K562 (cell line): ENCODE measurements around the gene ERF.

Source experiments
- BHLHE40 ChIP-seq: IDR thresholded peaks from 2 replicates; pipeline ENCODE4 v1.6.1; 2011; ENCODE audit warnings: low read length, improper control_type of control experiment
- CBX2 ChIP-seq: fragments of 200-600 bp; sonication (generic); IDR thresholded peaks from one replicate; pipeline ENCODE4 v1.6.1; 2012; ENCODE audit warnings: mild to moderate bottlenecking, low read length, inconsistent platforms; ENCODE audit not compliant: insufficient read depth, poor library complexity, severe bottlenecking
- CEBPB ChIP-seq: fragments of 450-650 bp; IDR thresholded peaks from 2 replicates; pipeline ENCODE4 v1.6.1; 2016; ENCODE audit warnings: missing genetic modification characterization, missing compliant biosample characterization
- FOXK2 ChIP-seq, 2 experiments: fragments of 450-650 bp; IDR thresholded peaks in 1 of 2; conservative IDR thresholded peaks in 1 of 2; 2 replicates each; pipeline ENCODE4 v1.6.1; 2016; ENCODE audit warnings: low read depth in 2 of 2, mild to moderate bottlenecking in 1 of 2
- KLF1 ChIP-seq: fragments of 450-650 bp; IDR thresholded peaks from 2 replicates; pipeline ENCODE4 v1.6.1; 2016; ENCODE audit warnings: missing genetic modification characterization, missing compliant biosample characterization
- NBN ChIP-seq: fragments of 450-650 bp; IDR thresholded peaks from 2 replicates; pipeline ENCODE4 v1.6.1; 2016; ENCODE audit warnings: low read depth, mild to moderate bottlenecking
- PHF8 ChIP-seq: fragments of 200-600 bp; sonication (generic); IDR thresholded peaks from 2 replicates; pipeline ENCODE4 v1.6.1; 2012; ENCODE audit warnings: mixed run types, mild to moderate bottlenecking, inconsistent platforms, low read length, moderate library complexity, borderline replicate concordance
- POLR2AphosphoS2 ChIP-seq: IDR thresholded peaks from 2 replicates; pipeline ENCODE4 v1.6.1; 2012; ENCODE audit warnings: low read length, improper control_type of control experiment
- POLR2AphosphoS5 ChIP-seq: IDR thresholded peaks from 2 replicates; pipeline ENCODE4 v1.6.1; 2011; ENCODE audit warnings: mild to moderate bottlenecking, low read depth, low read length, moderate library complexity; ENCODE audit not compliant: control insufficient read depth, insufficient read depth
- U2AF1 ChIP-seq: fragments of 200-400 bp; formaldehyde crosslinking; optimal IDR thresholded peaks from 2 replicates; pipeline ENCODE3; 2017; ENCODE audit warnings: mild to moderate bottlenecking, low read depth, low read length, moderate library complexity
- ZEB2 ChIP-seq: fragments of 450-650 bp; IDR thresholded peaks from 2 replicates; pipeline ENCODE4 v1.6.1; 2016
- ZNF76 ChIP-seq: fragments of 250-450 bp; sonication (Bioruptor Pico); IDR thresholded peaks from 2 replicates; pipeline ENCODE4 v1.4.0; 2020; ENCODE audit warnings: mild to moderate bottlenecking, moderate library complexity, borderline replicate concordance
- TF ChIP-seq, protein P1 (sequence below): sonication (generic); formaldehyde crosslinking; IDR thresholded peaks from 2 replicates; pipeline ENCODE4 v1.4.0; 2020; ENCODE audit warnings: mild to moderate bottlenecking, missing genetic modification reagents
- TF ChIP-seq, protein P2 (sequence below), 3 experiments: IDR thresholded peaks in 2 of 3; conservative IDR thresholded peaks in 1 of 3; 2 replicates each; pipeline ENCODE4 v1.5.1; 2011 to 2012; ENCODE audit warnings: low read length in 3 of 3, mild to moderate bottlenecking in 3 of 3, control low read depth in 2 of 3, improper control_type of control experiment in 1 of 3, inconsistent platforms in 1 of 3, low read depth in 1 of 3, mixed read lengths in 1 of 3, moderate library complexity in 1 of 3; ENCODE audit not compliant: insufficient read depth in 2 of 3

DNA sequence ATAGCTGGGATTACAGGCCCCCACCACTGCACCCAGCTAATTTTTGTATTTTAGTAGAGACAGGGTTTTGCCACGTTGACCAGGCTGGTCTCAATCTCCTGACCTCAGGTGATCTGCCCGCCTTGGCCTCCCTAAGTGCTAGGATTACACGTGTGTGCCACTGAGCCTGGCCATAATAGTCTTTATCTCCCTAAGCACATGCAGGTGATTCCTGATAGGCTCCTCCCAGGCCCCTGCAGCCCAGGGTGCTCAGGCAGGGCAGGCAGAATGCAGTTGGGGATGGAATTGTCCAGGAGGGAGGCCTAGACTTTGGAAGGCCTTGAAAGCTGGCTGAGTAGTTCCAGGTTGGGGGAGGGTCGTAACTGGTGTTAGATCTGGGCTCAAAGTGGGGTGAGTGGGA is 26.3 kb downstream of the ERF start:
- TF ChIP-seq CBX2 (no peak), BHLHE40 (peak; percentile 59; the same call in 1 of the 2 replicates), POLR2AphosphoS5 (no peak), POLR2AphosphoS2 (no peak), NBN (no peak), ZNF76 (CRISPR knock-in tag) (no peak), CEBPB (tag) (no peak), PHF8 (no peak), ZEB2 (no peak), U2AF1 (no peak), KLF1 (no peak), FOXK2 (conservative IDR thresholded peaks at IDR 0.05 in 1 of 2, IDR thresholded peaks at IDR 0.05 in 1 of 2; ENCODE audit: low read depth in 2 of 2) (no peak)
- TF ChIP-seq, protein P1, sequence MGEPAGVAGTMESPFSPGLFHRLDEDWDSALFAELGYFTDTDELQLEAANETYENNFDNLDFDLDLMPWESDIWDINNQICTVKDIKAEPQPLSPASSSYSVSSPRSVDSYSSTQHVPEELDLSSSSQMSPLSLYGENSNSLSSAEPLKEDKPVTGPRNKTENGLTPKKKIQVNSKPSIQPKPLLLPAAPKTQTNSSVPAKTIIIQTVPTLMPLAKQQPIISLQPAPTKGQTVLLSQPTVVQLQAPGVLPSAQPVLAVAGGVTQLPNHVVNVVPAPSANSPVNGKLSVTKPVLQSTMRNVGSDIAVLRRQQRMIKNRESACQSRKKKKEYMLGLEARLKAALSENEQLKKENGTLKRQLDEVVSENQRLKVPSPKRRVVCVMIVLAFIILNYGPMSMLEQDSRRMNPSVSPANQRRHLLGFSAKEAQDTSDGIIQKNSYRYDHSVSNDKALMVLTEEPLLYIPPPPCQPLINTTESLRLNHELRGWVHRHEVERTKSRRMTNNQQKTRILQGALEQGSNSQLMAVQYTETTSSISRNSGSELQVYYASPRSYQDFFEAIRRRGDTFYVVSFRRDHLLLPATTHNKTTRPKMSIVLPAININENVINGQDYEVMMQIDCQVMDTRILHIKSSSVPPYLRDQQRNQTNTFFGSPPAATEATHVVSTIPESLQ: no peak
- TF ChIP-seq, protein P2, sequence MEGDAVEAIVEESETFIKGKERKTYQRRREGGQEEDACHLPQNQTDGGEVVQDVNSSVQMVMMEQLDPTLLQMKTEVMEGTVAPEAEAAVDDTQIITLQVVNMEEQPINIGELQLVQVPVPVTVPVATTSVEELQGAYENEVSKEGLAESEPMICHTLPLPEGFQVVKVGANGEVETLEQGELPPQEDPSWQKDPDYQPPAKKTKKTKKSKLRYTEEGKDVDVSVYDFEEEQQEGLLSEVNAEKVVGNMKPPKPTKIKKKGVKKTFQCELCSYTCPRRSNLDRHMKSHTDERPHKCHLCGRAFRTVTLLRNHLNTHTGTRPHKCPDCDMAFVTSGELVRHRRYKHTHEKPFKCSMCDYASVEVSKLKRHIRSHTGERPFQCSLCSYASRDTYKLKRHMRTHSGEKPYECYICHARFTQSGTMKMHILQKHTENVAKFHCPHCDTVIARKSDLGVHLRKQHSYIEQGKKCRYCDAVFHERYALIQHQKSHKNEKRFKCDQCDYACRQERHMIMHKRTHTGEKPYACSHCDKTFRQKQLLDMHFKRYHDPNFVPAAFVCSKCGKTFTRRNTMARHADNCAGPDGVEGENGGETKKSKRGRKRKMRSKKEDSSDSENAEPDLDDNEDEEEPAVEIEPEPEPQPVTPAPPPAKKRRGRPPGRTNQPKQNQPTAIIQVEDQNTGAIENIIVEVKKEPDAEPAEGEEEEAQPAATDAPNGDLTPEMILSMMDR (IDR thresholded peaks at IDR 0.05 in 2 of 3, conservative IDR thresholded peaks at IDR 0.05 in 1 of 3; ENCODE audit: insufficient read depth in 2 of 3, low read depth in 1 of 3, low read length in 3 of 3): no peak
